HuH-7.5 (cell line): ENCODE measurements around the gene NOC4L.
"Not testable (repeated sequence)": the region's sequence is repeated elsewhere in the genome, so short reads cannot be mapped to it uniquely, and the experiment has no call there.

Source experiments
- DNase-seq: peaks from one replicate; pipeline ENCODE4 v3.0.0; 2011; ENCODE audit warnings: low spot score

The NOC4L gene

DNA sequence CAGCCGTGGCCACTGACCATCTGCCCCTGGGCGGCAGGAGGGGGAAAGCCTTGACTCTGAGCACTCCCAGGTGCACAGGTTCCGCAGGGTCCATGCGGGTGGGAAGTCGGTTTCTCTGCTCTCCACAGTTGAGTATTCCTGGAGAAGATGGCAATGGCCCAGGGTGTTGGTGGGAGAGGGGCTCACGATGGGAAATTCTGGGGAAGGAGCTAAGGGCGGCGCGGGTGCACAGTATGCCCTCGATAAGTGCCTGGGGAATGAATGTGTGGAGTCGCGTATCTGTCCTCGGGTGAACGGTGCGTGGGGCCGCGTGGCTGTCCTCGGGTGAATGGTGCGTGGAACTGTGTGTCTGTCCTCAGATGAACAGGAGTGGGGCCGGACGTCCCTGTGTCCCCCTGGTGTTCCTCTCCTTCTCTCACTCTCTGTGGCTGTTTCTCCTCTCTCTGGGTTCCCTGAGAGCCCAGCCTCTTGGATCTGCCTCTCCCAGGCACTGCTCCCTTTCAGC lies 38.0 kb downstream of the NOC4L start:
- no peak for DNase-seq

GRCh38 chr12:132182711-132183365 lies 38.6 kb downstream of the NOC4L start:
- no peak for DNase-seq

- no peak for DNase-seq
Measured at GRCh38 chr12:132185705-132186104, 41.4 kb downstream of the NOC4L start.

GRCh38 chr12:132186208-132186856 lies 42.1 kb downstream of the NOC4L start:
- no peak for DNase-seq

- DNase-seq, result no peak
Measured at GRCh38 chr12:132186857-132187620, 42.8 kb downstream of the NOC4L start.

- DNase-seq, result no peak
Measured at GRCh38 chr12:132187646-132188450, 43.6 kb downstream of the NOC4L start.

DNA sequence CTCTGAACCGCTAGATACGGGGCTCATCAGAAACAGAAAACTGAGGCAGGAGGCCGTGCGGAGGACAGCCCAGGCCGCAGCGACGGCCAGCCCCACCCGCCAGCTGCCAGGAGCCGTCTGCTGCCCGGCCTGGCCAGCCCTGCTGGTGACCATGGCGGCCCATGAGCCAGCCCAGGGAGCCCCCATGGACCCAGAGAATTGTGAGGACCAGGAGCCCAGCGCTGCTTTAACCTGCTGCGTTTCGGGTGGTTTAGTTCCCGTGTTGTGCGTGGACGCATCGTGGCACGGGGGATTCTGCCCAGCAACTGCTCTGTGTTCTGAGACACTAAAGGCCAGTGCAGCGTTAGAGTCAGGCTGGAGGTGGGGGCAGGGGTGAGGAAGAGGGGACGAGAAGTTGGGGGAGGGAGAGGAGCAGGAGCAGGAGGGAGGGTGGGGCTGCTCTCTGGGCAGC lies 44.2 kb downstream of the NOC4L start:
- no peak for DNase-seq

DNA sequence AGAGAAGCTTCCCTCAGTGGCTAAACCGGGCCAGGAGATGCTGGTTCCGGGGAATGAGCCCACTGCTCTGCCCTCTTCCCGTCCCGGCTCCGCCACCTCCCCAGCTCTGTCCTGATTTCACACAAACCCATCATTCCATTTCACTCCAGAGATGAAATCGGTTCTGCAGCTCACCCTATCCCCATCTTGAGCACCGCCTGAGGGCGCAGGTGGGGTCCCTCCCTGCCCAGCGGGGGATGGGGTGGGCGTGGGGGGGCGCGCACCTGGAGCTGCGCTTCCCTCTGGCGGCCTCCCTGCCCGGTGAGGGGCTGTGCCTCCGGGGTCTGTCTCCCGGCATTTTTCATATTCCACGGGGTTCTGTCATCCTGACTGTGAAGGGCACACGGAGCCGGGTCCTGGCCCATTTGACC lies 44.7 kb downstream of the NOC4L start:
- no peak for DNase-seq

- peak; percentile 78 for DNase-seq
Measured at GRCh38 chr12:132189378-132190011, 45.2 kb downstream of the NOC4L start.

- no peak for DNase-seq
Measured at GRCh38 chr12:132190012-132190755, 45.9 kb downstream of the NOC4L start.

GRCh38 chr12:132190834-132191500 lies 46.7 kb downstream of the NOC4L start:
- DNase-seq, result no peak

- DNase-seq, result no peak
Measured at GRCh38 chr12:132191715-132192553, 47.7 kb downstream of the NOC4L start.

DNA sequence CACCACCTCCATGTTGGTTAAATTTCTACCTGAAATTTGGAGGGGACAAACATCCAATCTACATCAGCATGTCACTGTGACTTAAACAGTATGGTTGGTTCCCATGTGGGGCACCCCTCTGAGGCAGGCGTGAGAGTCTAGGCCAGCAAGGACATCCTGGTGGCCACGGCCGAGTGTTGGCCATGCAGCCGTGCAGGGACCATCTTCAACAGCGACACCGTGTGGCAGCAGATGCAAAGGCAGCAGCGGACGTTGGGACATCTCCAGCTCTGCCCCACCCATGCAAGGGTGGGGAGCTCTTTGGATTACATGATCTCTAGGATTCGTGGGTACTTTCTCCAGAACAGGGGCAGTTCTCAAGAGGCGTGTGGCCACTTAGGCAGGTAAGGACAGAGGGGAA lies 49.8 kb downstream of the NOC4L start:
- DNase-seq, result peak; percentile 59

- DNase-seq, result no peak
Measured at GRCh38 chr12:132194556-132194955, 50.3 kb downstream of the NOC4L start.

GRCh38 chr12:132195242-132195641 lies 51.0 kb downstream of the NOC4L start:
- DNase-seq, result not testable (repeated sequence)

DNA sequence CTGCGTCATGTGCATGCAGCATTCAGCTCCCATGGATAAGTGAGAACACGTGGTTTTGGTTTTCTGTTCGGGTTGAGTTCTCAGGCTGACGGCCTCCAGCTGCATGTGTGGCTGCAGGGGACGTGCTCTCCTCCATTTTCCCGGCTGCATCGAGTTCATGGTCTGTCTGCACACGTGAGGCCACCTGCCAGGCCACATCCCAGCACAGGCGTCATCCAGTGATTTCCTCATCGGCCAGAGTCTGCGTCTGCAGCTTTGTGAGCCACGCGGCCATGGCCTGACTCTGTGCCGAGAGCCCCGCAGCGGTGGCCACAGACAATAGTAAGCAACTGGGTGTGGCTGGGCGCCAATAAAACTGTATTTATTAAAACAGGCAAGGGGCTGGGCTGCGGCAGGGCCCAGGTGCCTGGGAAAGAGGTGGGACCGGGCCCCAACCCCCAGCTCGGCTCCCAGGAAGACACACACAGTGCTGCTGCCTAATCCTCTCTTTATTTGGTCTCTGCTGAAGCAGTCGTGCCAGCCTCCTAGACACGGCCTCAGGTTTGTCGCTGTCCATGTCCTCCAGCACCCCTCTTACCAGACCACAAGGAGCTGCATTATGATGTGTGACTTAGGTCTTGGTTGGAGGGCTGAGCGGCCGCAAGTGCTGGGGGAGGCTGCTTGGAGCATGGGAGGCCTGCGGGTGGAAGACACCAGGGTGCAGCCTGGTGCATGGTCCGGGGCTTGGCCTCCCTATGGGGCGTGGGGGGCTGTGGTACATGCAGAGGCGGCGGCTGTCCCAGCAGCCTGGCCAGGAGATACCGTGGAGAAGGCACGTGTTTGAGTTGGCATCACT lies 52.0 kb downstream of the NOC4L start:
- no peak for DNase-seq

DNA sequence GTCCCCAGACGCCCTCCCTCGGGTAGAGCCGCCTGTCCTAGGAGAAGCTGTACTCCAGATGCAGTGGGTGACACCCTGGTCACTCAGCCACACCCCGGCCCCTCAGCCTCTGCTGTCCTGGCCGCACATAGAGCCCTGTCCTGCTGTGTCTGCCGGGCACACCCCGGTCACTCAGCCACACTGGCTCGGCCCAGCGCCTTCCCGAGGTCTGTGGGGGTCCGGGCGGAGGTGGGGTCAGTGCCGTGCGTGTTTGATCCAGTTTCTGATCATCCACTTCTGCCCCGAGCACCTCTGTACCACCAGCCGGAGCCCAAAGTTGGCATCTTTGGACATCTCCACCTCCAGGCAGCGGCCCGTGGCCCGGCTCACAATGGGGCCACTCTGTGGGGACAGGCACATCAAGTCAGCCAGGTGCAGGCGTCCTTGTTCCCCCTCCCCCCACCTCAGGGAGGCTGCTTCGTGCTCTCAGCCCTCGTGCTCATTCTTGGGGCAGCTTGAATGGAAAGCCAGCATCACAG lies 52.7 kb downstream of the NOC4L start:
- DNase-seq, result no peak
